Activated CD8-positive, alpha-beta memory T cell treated with anti-CD3 and anti-CD28 coated beads, Interleukin-2, amount 50 U/mL, for 4 hours (primary cell): Measurements from ENCODE around the gene SPATA20.
A peak's percentile ranks its signal among the peaks of the same experiment; 100 is the strongest.

Source experiments
- DNase-seq: peaks from one replicate; pipeline ENCODE4 v3.0.0-alpha.2; 2020

The SPATA20 gene

GRCh38 chr17:50547035-50547735 is at the start of gene SPATA20:
SPATA20 (plus strand) TSS chr17:50547174; CDS start chr17:50547209, 35 bp downstream.
- peak; percentile 80 for DNase-seq

DNA sequence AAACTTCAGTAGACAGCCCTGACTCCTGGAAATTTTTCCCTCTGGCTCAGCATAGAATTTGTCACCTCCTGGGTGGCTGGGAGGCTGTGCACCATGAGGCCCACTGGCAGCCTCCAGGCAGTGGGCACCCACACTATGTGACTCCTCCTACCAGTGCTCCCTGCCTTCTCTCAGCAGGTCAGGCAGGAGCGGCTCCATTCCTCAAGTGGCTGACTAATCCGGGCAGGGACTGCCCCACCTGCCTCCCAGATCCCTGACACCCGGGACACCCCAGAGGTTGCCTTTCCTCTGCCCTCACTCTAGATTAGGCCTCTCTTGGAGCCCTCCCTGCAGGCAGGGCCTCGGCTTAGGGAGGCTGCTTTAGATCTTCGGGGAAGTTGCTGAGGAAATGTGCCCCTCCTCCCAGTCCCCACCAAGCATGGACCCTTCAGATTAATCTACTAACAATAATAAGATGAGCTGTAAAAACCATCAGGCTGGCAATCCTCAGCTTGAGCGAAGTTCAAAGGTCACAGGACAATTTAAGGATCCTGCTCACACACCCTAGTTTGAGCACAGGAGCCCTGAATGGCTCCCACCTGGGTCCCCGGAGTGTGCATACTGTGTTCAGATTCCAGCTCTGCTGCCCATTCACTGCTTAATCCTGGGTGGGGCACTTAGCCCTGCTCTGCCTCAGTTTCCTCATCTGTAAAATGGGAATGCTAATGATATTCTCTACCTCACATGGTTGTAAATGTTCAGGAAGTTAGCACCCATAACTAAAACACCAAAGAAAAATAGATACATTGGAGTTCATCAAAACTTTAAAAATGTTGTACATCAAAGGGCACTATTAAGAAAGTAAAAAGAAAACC is 48.7 kb upstream of the SPATA20 start:
- DNase-seq = no peak

GRCh38 chr17:50499270-50499669 is 47.7 kb upstream of the SPATA20 start:
- no peak for DNase-seq

- DNase-seq = no peak
These were observed 47.3 kb upstream of the SPATA20 start for GRCh38 chr17:50499721-50500120.

DNA sequence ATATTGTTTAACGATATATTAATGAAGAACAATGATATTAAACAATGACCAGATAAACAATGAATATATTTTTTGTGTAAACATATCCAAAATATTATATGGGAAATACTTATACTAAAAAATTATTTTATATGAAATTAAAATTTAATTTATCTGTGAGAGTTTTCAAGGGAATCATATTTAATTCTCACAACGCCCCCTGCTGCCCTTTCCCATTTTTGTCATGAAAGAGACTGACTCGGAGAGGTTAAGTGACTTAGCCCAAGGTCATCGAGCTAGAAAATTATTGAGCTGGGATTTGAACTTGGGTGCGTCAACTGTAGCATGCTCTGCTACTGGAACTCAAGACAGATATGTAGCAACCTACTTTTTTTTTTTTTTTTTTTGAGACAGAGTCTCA is 45.9 kb upstream of the SPATA20 start:
- peak; percentile 39 for DNase-seq

- no peak for DNase-seq
These were observed 44.5 kb upstream of the SPATA20 start for GRCh38 chr17:50502301-50502990.

DNA sequence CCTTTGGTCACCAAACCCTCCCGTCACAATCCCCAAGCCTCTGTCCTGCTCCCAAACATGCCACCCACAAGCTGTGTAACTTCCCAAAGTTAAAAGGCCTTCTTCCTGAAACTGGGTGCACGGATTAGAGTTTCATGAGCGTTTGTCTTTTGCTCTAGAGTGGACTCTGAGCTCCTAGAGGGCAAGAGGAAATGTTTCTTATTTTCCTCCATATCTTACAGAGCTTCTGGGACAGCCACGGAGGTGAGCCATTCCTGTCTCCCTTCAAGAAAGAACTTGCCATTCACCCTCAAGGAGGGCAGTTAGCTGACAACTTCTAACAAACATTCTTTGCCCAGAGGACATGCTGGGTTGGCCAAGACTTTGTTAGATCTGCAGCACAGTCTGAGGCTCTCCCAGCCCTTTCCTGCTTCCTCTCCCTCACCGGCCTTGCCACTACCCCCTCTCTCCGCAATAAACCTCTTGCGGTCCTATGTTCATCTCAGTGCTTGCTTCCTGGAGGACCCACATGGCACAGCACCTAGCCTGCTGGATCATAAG is 41.3 kb upstream of the SPATA20 start:
- DNase-seq = no peak

- no peak for DNase-seq
These were observed 40.7 kb upstream of the SPATA20 start for GRCh38 chr17:50506298-50506697.

DNA sequence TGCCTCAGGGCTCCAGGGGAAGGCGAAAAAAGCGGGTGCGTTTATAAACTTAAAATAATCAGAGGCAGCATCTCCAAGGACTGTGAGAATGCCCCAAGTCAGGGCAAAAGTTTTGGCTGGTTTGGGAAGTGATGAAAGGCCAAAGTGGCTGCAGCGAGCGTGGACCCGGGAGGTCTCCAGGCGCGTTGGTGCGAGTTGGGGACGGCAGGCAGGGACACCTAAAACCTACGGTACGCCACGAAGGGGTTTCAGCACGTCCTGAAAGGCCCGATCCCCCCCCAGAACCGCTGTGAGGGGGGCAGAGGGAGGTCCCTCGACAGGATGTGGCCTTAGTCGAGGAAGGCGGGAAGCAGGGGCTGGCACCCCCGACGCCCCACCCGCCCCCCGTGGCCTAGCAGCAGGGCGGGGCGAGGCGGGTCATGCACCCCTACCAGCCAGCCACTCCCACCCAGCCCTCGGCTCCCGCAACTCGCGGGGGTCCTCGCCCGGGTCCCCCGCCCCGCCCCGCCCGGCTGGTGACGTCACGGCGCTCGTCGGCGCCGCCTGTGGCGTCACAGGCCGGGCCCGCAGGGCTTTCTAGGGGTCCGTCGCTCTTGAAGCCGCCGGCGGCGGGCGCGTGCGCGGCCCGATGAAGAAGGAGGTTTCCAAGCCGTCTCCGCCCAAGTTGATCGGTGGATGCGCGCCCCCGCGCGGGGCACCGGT is 39.0 kb upstream of the SPATA20 start, which contains the start of gene MYCBPAP:
TSS of gene MYCBPAP (plus strand) at position 569 of the 702 bp plus-strand sequence. CDS start 236 bp downstream, outside the sequence.
- peak; percentile 70 for DNase-seq

GRCh38 chr17:50508573-50509460 is 38.2 kb upstream of the SPATA20 start:
- DNase-seq = no peak

DNA sequence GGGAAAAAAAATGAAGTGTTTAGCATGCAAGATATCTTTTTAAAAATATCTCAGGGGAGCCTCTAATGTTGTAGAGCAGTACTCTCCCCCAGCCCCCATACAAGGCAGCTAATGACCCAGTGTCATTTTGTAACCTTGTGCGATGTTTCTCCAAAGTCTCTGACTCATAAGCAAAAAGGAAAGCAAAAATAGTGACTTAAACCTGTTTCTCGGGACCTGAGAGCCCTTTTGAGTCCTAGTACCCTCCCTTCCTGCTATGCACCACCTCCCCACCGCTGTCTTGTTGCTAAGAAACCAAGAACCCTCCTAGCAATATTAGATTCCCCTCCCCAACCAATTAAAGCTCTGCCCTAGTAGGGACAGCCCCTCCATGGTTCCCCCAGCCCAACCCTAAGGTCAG is 35.9 kb upstream of the SPATA20 start:
- no peak for DNase-seq

DNA sequence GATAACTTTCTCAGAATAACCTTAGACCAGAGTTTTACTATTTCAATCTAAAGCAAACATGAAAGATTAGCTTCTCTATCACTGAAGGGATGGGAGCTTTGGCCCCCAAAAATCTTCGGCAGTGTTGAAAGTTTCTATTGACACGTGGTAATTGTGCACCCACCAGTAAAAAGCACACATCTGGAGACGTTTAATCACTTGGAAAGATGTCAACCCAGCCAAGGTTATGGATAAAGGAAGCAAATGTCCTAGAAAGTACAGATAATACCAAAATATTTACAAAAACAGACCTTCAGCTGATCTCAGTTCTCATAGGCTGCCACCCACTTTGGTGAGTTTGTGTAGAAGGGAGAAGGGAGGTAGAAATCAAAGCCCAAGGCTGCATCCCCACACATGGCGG is 33.5 kb upstream of the SPATA20 start:
- DNase-seq = no peak

DNA sequence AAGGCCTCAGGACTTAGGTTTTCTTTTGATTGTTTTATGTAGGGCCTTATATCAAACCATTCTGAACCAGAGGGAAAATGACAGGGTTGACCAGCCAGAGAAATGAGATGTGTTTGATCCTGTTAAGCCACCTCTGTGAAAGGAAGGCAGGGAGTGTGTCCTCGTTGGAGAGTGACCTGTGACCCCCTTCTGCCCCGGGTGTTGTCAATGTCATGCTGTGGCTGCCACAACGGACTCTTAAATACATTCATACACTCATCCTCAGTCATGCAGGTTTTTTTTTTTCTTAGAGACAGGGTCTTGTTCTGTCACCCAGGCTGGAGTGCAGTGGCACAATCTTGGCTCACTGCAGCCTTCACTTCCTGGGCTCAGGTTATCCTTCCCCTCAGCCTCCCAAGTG is 32.6 kb upstream of the SPATA20 start:
- DNase-seq = no peak

DNA sequence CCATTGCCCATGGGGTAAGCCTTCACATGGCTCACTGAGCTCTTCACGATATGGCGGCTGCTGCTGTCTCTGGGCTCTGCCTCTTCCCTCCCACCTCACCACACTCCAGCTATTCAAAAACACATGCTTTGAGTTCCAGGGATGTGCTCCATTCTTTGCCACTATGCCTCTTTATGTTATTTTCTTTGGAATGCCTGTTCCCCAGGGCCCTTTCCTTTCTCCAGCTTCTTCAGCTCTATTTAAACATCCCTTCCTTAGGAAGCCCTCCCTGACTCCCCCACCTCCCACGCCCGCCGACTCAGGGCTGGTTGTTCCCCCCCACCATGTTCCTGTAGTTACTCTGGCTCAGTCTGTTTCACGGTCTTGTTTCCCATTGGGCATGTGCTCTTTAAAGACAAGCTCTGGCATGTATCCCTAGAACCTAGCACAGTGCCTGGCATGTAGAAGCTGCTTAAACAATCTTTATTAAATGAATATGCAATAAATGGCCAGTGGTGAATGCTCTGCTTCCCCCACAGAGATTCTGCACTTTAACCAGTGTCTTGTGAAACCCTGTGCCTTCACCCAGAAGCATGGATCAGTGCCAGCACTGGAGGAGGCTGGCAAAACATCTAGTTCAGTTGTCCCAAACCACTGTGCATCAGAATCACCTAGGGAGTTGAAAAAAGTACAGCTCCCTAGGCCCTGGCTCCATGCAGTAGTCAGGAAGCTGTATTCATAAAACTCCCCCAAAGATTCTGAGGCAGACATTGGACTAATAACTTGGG is 31.9 kb upstream of the SPATA20 start:
- no peak for DNase-seq

GRCh38 chr17:50517011-50517410 is 30.0 kb upstream of the SPATA20 start:
- no peak for DNase-seq

DNA sequence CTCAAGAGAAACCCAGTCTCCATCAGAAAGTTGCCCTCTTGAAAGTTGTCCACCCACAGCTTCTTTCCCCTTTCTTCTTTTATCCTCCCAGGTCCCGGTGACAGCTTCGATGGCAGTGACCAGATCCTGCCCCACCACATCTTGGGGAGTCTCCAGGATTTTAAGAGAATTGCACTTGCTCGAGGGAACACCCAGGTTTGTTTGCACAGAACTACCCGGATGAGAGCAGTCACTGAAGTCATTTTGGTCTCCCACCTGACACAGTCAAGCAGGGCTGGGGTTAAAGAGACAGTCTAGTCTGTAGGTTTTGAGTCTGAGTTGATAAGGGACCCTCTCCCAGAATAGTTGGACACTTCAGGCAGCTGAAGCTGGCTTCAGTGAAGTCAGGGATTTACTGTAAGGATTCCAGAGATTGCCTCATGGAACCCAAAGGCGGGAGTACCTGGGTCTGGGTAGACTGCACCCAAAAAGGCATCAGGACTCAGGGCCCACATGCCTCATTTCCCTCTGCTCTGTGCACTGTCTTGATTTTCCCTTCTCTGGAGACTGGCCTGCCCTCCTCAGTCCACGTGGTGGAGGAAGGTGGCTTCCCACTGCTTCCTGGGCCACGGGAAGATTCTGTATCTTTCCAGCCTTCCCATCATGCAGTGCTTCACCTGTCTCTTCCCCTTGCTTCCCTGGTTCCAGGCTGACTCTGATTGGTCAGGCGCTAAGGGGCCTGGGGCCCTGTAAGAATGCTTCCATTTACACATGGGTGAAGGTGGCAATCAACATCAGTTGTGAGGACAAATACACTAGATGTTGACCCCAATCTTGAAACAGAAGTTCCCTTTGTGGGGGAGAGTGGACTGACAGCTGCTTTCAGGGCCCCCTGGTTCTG is 29.2 kb upstream of the SPATA20 start:
- DNase-seq = no peak

DNA sequence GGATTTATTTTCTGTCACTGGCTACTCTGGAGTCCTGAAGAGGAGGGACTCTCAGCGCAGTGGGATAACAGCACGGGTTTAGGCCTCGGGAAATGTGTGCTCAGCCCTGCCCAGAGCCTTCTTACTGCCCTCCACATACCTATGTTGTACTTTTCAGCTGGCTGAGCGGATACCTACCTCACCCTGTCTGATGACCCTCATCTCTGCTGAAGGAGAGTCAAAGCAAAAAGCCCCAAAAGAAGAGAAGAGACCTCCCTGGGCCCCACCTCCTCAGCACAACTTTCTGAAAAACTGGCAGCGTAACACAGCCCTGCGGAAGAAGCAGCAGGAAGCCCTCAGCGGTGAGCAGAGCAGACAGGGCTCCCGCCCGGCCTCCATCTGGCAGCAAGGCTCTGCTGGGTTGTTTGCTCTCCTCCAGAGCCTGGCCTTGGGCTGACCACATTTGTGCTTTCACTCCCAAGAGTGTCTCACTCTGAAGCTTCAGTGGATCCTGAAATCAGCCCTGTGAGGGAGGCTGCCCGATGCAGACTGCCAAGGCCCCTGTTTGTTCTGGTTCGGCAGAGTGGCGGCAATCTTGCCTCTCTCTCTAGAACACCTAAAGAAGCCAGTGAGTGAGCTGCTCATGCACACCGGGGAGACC is 28.5 kb upstream of the SPATA20 start:
- DNase-seq = no peak

GRCh38 chr17:50519141-50519834 is 27.7 kb upstream of the SPATA20 start:
- no peak for DNase-seq
